ENCODE measurements around the gene ARID1B.

- TF ChIP-seq CTCF (conservative IDR thresholded peaks at IDR 0.05; ENCODE audit: low read depth, low read length) (no peak), EZH2 (IDR thresholded peaks at IDR 0.05; ENCODE audit: borderline replicate concordance, low read depth, low read length, poor library complexity, severe bottlenecking) (no peak)
These were observed 65.5 kb downstream of the ARID1B start for GRCh38 chr6:156842598-156843250.
